ENCODE data around the gene FOXA1. TPM values are rescaled to one million over a fixed set of nuclear protein-coding genes. Genes with fewer than 3 reads are reported as not detected.

FOXA1 gene
- total and polyA plus RNA-seq, 2 of the 8 experiments (the other 6 are each of a cell fraction or from before 2014, with no cell fraction given), result 0.08 to 0.20 TPM

- TF ChIP-seq NANOG (IDR thresholded peaks at IDR 0.05; ENCODE audit: insufficient read depth, low read depth, low read length, poor library complexity, severe bottlenecking), result no peak
- TF ChIP-seq EP300 (IDR thresholded peaks at IDR 0.05; ENCODE audit: borderline replicate concordance in 1 of 2, low read depth in 2 of 2, low read length in 2 of 2), result no peak
- no peak for TF ChIP-seq SP4 (IDR thresholded peaks at IDR 0.05; ENCODE audit: low read length)
- no peak for TF ChIP-seq GTF2F1 (IDR thresholded peaks at IDR 0.05; ENCODE audit: borderline replicate concordance, low read depth, low read length)
- no peak for TF ChIP-seq CREB1 (IDR thresholded peaks at IDR 0.05)
- no peak for TF ChIP-seq TAF7 (optimal IDR thresholded peaks at IDR 0.05; ENCODE audit: borderline replicate concordance, low read depth, low read length)
- TF ChIP-seq CBX8 (IDR thresholded peaks at IDR 0.05; ENCODE audit: borderline replicate concordance, low read depth, low read length), result 0 out of 2 replicates have a peak, but pooled peaks have one; percentile 19
Observed at GRCh38 chr14:37592482-37593408, 2.3 kb downstream of the FOXA1 start (continued).
